Hepatocyte (in vitro differentiated cells): Measurements from ENCODE around the gene SERBP1. TPM values are rescaled to one million over a fixed set of nuclear protein-coding genes. Genes with fewer than 3 reads are reported as not detected.

ENCODE experiments used
- DNase-seq: peaks from one replicate; pipeline ENCODE4 v3.0.0-alpha.2; 2016; ENCODE audit warnings: low spot score
- H2AFZ ChIP-seq: fragments of 200-600 bp; sonication (generic); 2 replicates; pipeline ENCODE4 v1.6.0; 2016; ENCODE audit warnings: antibody characterized with exemption, mild to moderate bottlenecking
- H3K27ac ChIP-seq: fragments of 200-600 bp; sonication (generic); 2 replicates; pipeline ENCODE4 v1.5.1; 2016; ENCODE audit warnings: mild to moderate bottlenecking
- H3K27me3 ChIP-seq: fragments of 200-600 bp; sonication (generic); 2 replicates; pipeline ENCODE4 v1.6.1; 2016
- H3K36me3 ChIP-seq: fragments of 200-600 bp; sonication (generic); replicated peaks from 2 replicates; pipeline ENCODE4 v1.5.1; 2016; ENCODE audit warnings: low read depth; ENCODE audit not compliant: insufficient read depth
- H3K4me1 ChIP-seq: fragments of 200-600 bp; sonication (generic); 2 replicates; pipeline ENCODE4 v1.5.1; 2016; ENCODE audit warnings: mild to moderate bottlenecking, moderate library complexity; ENCODE audit not compliant: insufficient read depth
- H3K4me2 ChIP-seq: fragments of 200-600 bp; sonication (generic); 2 replicates; pipeline ENCODE4 v1.6.0; 2016
- H3K4me3 ChIP-seq: fragments of 200-600 bp; sonication (generic); 2 replicates; pipeline ENCODE4 v1.5.1; 2016; ENCODE audit warnings: mild to moderate bottlenecking
- H3K79me2 ChIP-seq: fragments of 200-600 bp; sonication (generic); 2 replicates; pipeline ENCODE4 v1.6.0; 2017; ENCODE audit warnings: mild to moderate bottlenecking
- H3K9me2 ChIP-seq: fragments of 200-600 bp; sonication (generic); replicated peaks from 2 replicates; pipeline ENCODE4 v1.6.0; 2017; ENCODE audit warnings: mild to moderate bottlenecking; ENCODE audit not compliant: insufficient read depth
- H3K9me3 ChIP-seq: fragments of 200-600 bp; sonication (generic); 2 replicates; pipeline ENCODE4 v1.5.1; 2016; ENCODE audit warnings: low read depth, mild to moderate bottlenecking
- H4K20me1 ChIP-seq: fragments of 200-600 bp; sonication (generic); 2 replicates; pipeline ENCODE4 v1.6.0; 2016; ENCODE audit warnings: mild to moderate bottlenecking; ENCODE audit not compliant: insufficient read depth, poor library complexity, severe bottlenecking
- CTCF ChIP-seq: fragments of 200-600 bp; sonication (generic); IDR thresholded peaks from 2 replicates; pipeline ENCODE4 v1.5.1; 2016; ENCODE audit warnings: antibody characterized with exemption, mild to moderate bottlenecking; ENCODE audit not compliant: poor library complexity
- EZH2 ChIP-seq: fragments of 200-600 bp; sonication (generic); IDR thresholded peaks from 2 replicates; pipeline ENCODE4 v1.6.1; 2016; ENCODE audit warnings: antibody characterized with exemption, mild to moderate bottlenecking, borderline replicate concordance
- EZH2phosphoT487 ChIP-seq: fragments of 200-600 bp; sonication (generic); IDR thresholded peaks from one replicate; pipeline ENCODE4 v1.6.1; 2018; ENCODE audit warnings: antibody characterized with exemption, mild to moderate bottlenecking, low read depth, moderate library complexity; ENCODE audit not compliant: unreplicated experiment, severe bottlenecking
- WGBS: methylation state at CpG from one replicate; pipeline ENCODE4 v1.1.6; 2016; ENCODE audit warnings: low lambda C conversion rate; ENCODE audit errors: missing lambda C conversion rate; 5-methylcytosine and 5-hydroxymethylcytosine counted together
- polyA plus RNA-seq: library from polyadenylated mRNA; unstranded; fragments of >200 nt; fragmentation: Nextera tagmentation; extraction: Ambion mirVana; gene quantifications from 2 replicates; pipeline ENCODE4 v1.2.1, GENCODE V29; 2016
- total RNA-seq: library from RNA; depleted of rRNA; stranded (reverse); fragments of >200 nt; gene quantifications from 2 replicates; pipeline ENCODE4 v1.2.3, GENCODE V29; 2014

The SERBP1 gene
- total and polyA plus RNA-seq, 2 experiments from 2014 or later: 102 to 178 TPM

DNA sequence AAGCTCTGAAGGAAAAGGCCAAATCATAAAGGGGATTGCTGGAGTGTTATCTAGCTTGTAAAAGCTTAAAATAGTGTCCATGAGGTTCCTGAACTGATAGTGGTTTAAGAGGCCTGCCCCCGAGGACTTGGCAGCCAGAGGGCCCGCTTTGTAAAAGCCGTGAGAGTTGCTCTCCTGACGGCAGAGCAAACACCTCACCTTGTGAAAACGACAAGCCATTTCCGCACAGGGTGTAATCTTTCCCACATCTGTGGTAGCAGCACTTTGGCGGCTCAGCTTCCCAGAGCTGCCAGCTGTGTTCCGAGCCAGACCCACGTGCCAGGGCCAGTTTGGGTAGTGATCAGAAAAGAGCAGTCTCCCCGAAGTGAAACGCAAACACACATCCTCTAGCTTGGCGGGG is 37.0 kb downstream of the SERBP1 start:
- Histone ChIP-seq H3K9me2 (no peaks in the 10 kb centered on the region), H3K36me3 (no peaks in the 10 kb centered on the region), H3K4me2 (no peak overlapping the region), H4K20me1 (no peaks in the 10 kb centered on the region), H2AFZ (no peak overlapping the region), H3K27me3 (no peaks in the 10 kb centered on the region), H3K4me1 (no peaks in the 10 kb centered on the region), H3K4me3 (no peak overlapping the region), H3K27ac (no peak overlapping the region), H3K9me3 (no peaks in the 10 kb centered on the region), H3K79me2 (no peaks in the 10 kb centered on the region)
- TF ChIP-seq EZH2: no peak
- TF ChIP-seq EZH2phosphoT487: no peak
- no peak for TF ChIP-seq CTCF
- 42% methylated on average over 12 of the region's 12 CpGs for WGBS
- DNase-seq: peak; percentile 10

GRCh38 chr1:67390041-67390887 is 39.9 kb downstream of the SERBP1 start:
- 76% methylated on average over 3 of the region's 3 CpGs for WGBS
- H3K9me3 ChIP-seq: no peaks in the 10 kb centered on the region
- no peaks in the 10 kb centered on the region for H3K79me2 ChIP-seq
- TF ChIP-seq EZH2: no peak
- H3K36me3 ChIP-seq: no peaks in the 10 kb centered on the region
- no peaks in the 10 kb centered on the region for H3K4me1 ChIP-seq
- no peak overlapping the region for H3K4me3 ChIP-seq
- no peak overlapping the region for H3K27ac ChIP-seq
- H3K9me2 ChIP-seq: no peaks in the 10 kb centered on the region
- no peaks in the 10 kb centered on the region for H3K27me3 ChIP-seq
- no peaks in the 10 kb centered on the region for H4K20me1 ChIP-seq
- H2AFZ ChIP-seq: no peak overlapping the region
- DNase-seq: no peak
- H3K4me2 ChIP-seq: no peak overlapping the region

DNA sequence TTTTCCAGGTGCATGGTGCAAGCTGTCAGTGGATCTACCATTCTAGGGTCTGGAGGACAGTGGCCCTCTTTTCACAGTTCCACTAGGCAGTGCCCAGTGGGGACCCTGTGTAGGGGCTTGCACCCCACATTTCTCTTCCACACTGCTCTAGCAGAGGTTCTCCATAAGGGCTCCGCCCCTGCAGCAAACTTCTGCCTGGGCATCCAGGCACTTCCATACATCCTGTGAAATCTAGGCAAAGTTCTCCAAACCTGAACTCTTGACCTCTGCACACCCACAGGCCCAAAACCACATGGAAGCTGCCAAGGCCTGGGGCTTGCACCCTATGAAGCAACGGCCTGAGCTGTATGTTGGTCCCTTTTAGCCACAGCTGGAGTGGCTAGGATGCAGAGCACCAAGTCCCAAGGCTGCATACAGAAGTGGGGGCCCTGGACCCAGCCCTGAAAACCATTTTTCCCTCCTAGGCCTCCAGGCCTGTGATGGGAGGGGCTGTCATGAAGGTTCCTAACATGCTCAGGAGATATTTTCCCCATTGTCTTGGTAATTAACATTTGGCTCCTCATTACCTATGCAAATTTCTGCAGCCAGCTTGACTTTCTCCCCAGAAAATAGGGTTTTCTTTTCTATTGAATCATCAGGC is 46.1 kb downstream of the SERBP1 start:
- 73% methylated on average over 2 of the region's 2 CpGs for WGBS
- Histone ChIP-seq H2AFZ (no peak overlapping the region), H3K79me2 (no peaks in the 10 kb centered on the region), H3K27ac (no peak overlapping the region), H4K20me1 (no peaks in the 10 kb centered on the region), H3K9me3 (no peaks in the 10 kb centered on the region), H3K4me2 (no peak overlapping the region), H3K9me2 (no peaks in the 10 kb centered on the region), H3K4me1 (no peaks in the 10 kb centered on the region), H3K36me3 (no peaks in the 10 kb centered on the region), H3K4me3 (no peak overlapping the region), H3K27me3 (no peaks in the 10 kb centered on the region)
- DNase-seq: no peak
- TF ChIP-seq CTCF (no peak), EZH2 (no peak), EZH2phosphoT487 (no peak)

- Histone ChIP-seq H3K36me3 (no peaks in the 10 kb centered on the region), H3K79me2 (no peaks in the 10 kb centered on the region), H3K4me3 (no peak overlapping the region), H4K20me1 (no peaks in the 10 kb centered on the region), H3K9me2 (no peaks in the 10 kb centered on the region), H3K27ac (no peak overlapping the region), H3K4me2 (no peak overlapping the region), H3K27me3 (no peaks in the 10 kb centered on the region), H2AFZ (no peak overlapping the region), H3K9me3 (no peaks in the 10 kb centered on the region), H3K4me1 (no peaks in the 10 kb centered on the region)
- no peak for DNase-seq
- 91% methylated on average over 1 of the region's 1 CpG for WGBS
- TF ChIP-seq EZH2: no peak
Observed at GRCh38 chr1:67382292-67382691, 47.9 kb downstream of the SERBP1 start.
